ENCODE measurements around the gene SH3TC1. TPM values are rescaled to one million over a fixed set of nuclear protein-coding genes. Genes with fewer than 3 reads are reported as not detected.
A peak's percentile ranks its signal among the peaks of the same experiment; 100 is the strongest.

SH3TC1 gene
- total RNA-seq, 1 experiment from 2014 or later = 5.0 TPM

GRCh38 chr4:8213121-8213520, 14.0 kb downstream of the SH3TC1 start:
- no peak for DNase-seq (ENCODE audit: low read depth)

DNA sequence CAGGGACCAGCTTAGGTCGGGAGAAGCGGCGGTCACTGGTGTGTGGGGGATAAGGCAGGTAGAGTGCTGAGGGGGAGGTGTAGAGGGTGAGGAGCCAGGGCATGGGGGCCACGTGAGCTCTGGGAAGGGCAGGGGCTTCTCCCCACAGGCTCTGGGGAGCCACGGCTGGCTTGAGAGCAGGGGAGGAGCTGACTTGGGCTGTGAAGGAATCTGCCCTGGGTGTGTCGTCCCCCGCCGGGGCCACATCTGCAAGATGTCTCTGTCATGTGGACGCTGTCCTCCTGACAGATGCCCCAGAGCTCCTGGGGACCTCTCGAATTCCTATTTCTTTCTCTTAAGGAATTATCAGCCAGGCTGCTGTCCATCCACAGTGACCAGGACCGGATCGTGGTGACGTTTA, 15.0 kb downstream of the SH3TC1 start:
- no peak for DNase-seq (ENCODE audit: low read depth)

DNA sequence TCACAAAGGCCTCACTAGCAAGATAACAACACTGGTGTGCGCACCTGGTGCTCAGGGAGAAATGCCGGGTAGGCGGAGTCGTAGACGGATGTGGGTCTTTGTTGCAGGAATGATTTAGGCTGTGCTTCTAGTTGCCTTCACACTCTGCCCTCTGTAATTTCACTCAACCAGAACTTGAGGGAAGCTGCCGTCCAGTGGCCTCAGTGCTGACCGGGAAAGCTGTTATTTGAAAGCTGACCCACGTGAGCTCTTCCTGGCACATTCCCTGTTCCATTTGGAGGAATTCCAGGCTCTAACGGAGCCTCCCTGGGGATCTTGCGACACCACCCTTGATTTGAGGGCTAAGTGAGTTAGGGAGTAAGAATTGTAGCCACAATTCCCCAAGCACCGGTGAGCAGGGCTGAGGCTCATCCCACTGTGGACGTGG, 15.9 kb downstream of the SH3TC1 start:
- peak; percentile 72 for DNase-seq (ENCODE audit: low read depth)

GRCh38 chr4:8215641-8216442, 16.8 kb downstream of the SH3TC1 start:
- DNase-seq (ENCODE audit: low read depth) = no peak

GRCh38 chr4:8216443-8217245, 17.6 kb downstream of the SH3TC1 start:
- DNase-seq (ENCODE audit: low read depth) = no peak

GRCh38 chr4:8217246-8217511, 18.1 kb downstream of the SH3TC1 start:
- no peak for DNase-seq (ENCODE audit: low read depth)

DNA sequence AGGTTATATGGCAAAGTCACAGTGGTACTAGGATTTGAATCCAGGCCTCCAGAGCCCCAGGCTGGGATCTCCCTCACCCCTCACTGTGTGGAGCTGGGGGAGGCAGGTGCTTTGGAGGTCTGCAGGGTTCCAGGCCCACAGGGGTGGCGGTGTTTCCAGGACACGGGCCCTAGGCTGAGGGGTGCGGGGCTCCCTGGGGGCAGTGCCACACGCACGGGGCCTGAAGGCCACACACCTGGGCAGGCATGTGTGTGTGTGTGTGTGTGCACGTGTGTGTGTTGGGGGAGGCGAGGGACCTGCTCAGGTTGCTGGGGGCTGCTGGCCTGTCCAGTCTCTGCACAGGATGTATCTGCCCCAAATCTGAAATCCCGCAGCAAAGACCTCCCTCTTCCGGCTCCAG, 18.8 kb downstream of the SH3TC1 start:
- DNase-seq (ENCODE audit: low read depth) = no peak

DNA sequence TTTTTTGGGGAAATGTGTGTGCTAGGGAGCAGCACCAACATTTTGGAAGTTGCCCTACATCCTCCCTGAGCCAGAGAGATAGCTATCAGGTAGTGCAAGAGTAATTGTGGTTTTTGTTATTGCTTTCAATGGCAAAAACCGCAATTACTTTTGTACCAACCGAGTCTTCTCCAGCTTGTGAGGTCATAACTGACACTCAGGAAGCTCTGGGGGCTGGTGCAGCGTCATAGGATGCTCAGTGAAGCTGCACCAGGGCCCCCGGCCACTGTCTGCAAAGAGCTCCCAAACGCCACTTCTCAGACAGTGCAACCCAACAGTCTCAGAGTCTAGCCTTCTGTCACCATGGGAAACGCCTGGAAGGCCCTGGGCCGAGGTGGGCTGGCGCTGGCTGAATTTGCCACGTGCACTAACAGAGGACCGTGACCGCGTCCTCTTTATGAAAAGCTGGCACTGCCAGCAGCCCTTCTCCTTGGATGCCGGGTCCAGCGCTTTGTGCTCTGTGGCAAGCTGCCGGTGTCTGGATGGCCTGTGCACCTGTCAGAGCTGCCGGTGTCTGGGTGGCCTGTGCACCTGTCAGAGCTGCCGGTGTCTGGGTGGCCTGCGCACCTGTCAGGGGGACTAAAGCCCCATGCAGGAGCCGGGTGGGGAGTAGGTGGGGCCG, 19.4 kb downstream of the SH3TC1 start:
- no peak for DNase-seq (ENCODE audit: low read depth)

DNA sequence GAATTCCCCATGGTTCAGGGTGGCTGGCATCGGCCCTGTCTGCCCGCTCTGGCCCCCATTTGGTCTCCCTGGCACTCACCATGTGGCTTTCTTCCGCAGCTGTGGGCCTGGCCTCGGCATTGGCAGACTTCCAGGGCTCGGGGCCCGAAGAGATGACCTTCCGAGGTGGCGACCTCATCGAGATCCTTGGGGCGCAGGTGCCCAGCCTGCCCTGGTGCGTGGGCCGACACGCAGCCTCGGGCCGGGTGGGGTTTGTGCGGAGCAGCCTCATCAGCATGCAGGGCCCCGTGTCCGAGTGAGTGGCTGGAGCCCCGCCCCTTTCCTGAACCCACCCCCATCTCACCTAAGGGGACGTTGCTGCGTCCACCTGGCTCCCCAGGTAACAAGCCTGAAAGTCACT, 20.1 kb downstream of the SH3TC1 start:
- no peak for DNase-seq (ENCODE audit: low read depth)

- DNase-seq (ENCODE audit: low read depth) = no peak
Measured at GRCh38 chr4:8220661-8221450, 21.8 kb downstream of the SH3TC1 start.

DNA sequence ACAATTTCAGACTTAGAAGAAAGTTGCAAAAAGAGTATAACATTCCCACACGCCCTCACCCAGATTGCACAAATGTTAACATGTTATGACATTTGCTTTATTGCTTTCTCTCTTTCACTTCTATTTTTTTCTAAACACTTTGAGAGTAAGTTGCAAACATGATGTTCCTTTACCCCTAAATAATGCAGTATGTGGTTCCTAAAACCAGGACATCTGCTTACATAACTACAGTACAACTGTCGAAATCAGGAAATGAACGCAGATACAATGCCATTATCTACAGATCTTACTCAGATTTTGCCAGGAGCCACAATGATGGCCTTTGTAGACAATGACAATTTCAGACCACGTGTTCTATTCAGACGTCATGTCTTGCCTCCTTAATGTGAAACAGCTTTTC, 22.4 kb downstream of the SH3TC1 start:
- no peak for DNase-seq (ENCODE audit: low read depth)

GRCh38 chr4:8221985-8222384, 22.9 kb downstream of the SH3TC1 start:
- peak; percentile 17 for DNase-seq (ENCODE audit: low read depth)

DNA sequence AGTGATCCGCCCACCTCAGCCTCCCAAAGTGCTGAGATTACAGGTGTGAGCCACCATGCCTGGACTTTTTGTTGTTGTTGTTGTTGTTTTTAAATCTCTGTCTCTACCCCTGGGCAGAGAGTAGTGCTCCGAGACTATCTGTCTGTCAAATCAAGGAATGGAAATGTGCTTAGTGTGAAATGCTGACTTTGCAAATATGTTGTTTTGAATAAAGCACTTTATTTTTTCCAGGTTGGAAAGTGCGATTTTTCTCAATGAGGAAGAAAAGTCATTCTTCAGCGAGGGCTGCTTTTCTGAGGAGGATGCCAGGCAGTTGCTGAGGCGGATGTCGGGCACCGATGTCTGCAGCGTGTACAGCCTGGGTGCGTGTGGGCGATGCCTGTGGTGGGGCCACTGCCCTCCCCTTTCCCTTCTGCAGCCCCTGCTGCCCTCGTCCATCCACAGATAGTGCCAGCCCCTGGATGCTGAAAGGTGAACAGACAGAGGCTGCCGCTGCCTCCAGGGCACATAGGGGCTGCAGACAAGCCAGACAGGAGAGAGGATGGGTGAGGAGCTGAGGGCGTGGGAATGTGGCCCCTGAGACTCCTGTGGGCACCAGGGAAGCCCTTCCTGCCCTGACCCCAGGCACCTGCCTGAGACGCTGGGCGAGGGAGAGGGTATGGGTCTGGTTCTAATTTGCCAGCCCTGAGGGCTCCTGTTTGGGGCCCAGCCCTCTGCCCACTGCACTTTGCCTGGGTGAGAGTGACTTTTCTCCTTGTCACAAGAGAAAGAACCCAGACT, 23.7 kb downstream of the SH3TC1 start:
- no peak for DNase-seq (ENCODE audit: low read depth)

GRCh38 chr4:8224267-8224974, 25.3 kb downstream of the SH3TC1 start:
- no peak for DNase-seq (ENCODE audit: low read depth)

DNA sequence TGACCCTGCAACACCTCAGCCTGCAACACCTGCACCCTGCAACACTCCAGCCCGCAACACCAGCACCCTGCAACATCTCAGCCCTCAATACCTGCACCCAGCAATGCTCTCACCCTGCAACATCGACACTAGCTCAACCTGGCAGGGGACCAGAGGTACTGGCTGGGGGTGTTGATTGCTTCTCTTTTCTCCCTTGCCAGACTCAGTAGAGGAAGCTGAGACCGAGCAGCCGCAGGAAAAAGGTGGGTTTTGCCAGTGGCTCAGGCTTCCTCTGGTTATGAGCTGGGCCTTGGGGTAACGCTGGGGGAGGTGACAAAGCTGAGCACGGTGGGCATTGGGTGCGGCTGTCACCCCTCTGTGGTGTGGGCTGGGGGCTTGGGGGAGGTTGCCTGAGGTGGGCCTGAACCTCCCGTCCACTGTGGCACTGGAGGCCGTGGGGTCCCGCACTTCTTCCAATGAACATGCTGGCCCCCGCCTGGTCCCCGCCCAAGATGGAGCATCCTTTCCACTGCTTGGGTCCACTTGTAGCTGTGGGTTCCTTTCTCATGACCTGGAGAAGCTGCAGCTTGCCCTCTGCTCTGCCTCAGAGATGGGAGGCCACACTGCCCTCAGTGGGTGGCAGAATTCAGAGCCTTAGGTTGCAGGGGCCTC, 26.0 kb downstream of the SH3TC1 start:
- no peak for DNase-seq (ENCODE audit: low read depth)

- no peak for DNase-seq (ENCODE audit: low read depth)
Measured at GRCh38 chr4:8225706-8226443, 26.8 kb downstream of the SH3TC1 start.

GRCh38 chr4:8227201-8227770, 28.2 kb downstream of the SH3TC1 start:
- DNase-seq (ENCODE audit: low read depth) = no peak

GRCh38 chr4:8227771-8228318, 28.8 kb downstream of the SH3TC1 start:
- DNase-seq (ENCODE audit: low read depth) = no peak
